ENCODE data around the gene SLC66A1. TPM values are rescaled to one million over a fixed set of nuclear protein-coding genes. Genes with fewer than 3 reads are reported as not detected.
"Not testable (repeated sequence)": the region's sequence is repeated elsewhere in the genome, so short reads cannot be mapped to it uniquely, and the experiment has no call there.

SLC66A1 gene
- total RNA-seq, 2 donors from 2014 or later = 7.4 to 8.2 TPM

GRCh38 chr1:19294638-19295037 lies 17.5 kb upstream of the SLC66A1 start:
- no peak for DNase-seq (ENCODE audit: low spot score)
- intact Hi-C loops (cut with DNase I) = no loop called here

- no peak for DNase-seq (ENCODE audit: low spot score)
- intact Hi-C loops (cut with DNase I) = loop anchor here in 1 of 2 donors (2.0 kb wide), 1 partner anchor 49 kb away; no protein-coding TSS in a partner anchor
Measured at GRCh38 chr1:19300211-19300610, 11.9 kb upstream of the SLC66A1 start.

- DNase-seq (ENCODE audit: low spot score); intact Hi-C loops (cut with DNase I): not testable (repeated sequence)
Measured at GRCh38 chr1:19304081-19304480, 8.0 kb upstream of the SLC66A1 start.

GRCh38 chr1:19305880-19306279 lies 6.2 kb upstream of the SLC66A1 start:
- intact Hi-C loops (cut with DNase I) = no loop called here
- no peak for DNase-seq (ENCODE audit: low spot score)

- intact Hi-C loops (cut with DNase I) = no loop called here
- DNase-seq (ENCODE audit: low spot score) = no peak
Measured at GRCh38 chr1:19306941-19307340, 5.2 kb upstream of the SLC66A1 start.

GRCh38 chr1:19307794-19308508 lies 4.2 kb upstream of the SLC66A1 start:
- intact Hi-C loops (cut with DNase I) = no loop called here
- DNase-seq (ENCODE audit: low spot score) = no peak

- no peak for DNase-seq (ENCODE audit: low spot score)
- intact Hi-C loops (cut with DNase I) = no loop called here
Measured at GRCh38 chr1:19308509-19308907, 3.6 kb upstream of the SLC66A1 start.

- intact Hi-C loops (cut with DNase I) = no loop called here
- peak; percentile 22 for DNase-seq (ENCODE audit: low spot score)
Measured at GRCh38 chr1:19309123-19309813, 2.9 kb upstream of the SLC66A1 start.

- intact Hi-C loops (cut with DNase I) = no loop called here
- no peak for DNase-seq (ENCODE audit: low spot score)
Measured at GRCh38 chr1:19310061-19310460, 2.1 kb upstream of the SLC66A1 start.

GRCh38 chr1:19310720-19311502 lies 1.2 kb upstream of the SLC66A1 start:
- peak; percentile 23 for DNase-seq (ENCODE audit: low spot score)
- intact Hi-C loops (cut with DNase I) = no loop called here

- intact Hi-C loops (cut with DNase I) = no loop called here
- no peak for DNase-seq (ENCODE audit: low spot score)
Measured at GRCh38 chr1:19311503-19311930, 609 bp upstream of the SLC66A1 start.

GRCh38 chr1:19312782-19313635 lies 883 bp downstream of the SLC66A1 start:
- intact Hi-C loops (cut with DNase I) = no loop called here
- no peak for DNase-seq (ENCODE audit: low spot score)

GRCh38 chr1:19313636-19313959 lies 1.5 kb downstream of the SLC66A1 start:
- DNase-seq (ENCODE audit: low spot score) = peak; percentile 23
- intact Hi-C loops (cut with DNase I) = no loop called here

- DNase-seq (ENCODE audit: low spot score) = peak; percentile 45
- intact Hi-C loops (cut with DNase I) = no loop called here
Measured at GRCh38 chr1:19313961-19314882, 2.1 kb downstream of the SLC66A1 start.

GRCh38 chr1:19315378-19316198 lies 3.5 kb downstream of the SLC66A1 start:
- intact Hi-C loops (cut with DNase I) = no loop called here
- DNase-seq (ENCODE audit: low spot score) = peak; percentile 65

- intact Hi-C loops (cut with DNase I) = no loop called here
- DNase-seq (ENCODE audit: low spot score) = peak; percentile 71
Measured at GRCh38 chr1:19317126-19317910, 5.2 kb downstream of the SLC66A1 start.

GRCh38 chr1:19319196-19319595 lies 7.1 kb downstream of the SLC66A1 start:
- intact Hi-C loops (cut with DNase I) = no loop called here
- DNase-seq (ENCODE audit: low spot score) = no peak

Data from posterior vena cava (tissue), 2 donors.